Muscle of leg (tissue), 11 donors: ENCODE data around the gene SCLT1. TPM values are rescaled to one million over a fixed set of nuclear protein-coding genes. Genes with fewer than 3 reads are reported as not detected.

Experiments used
- DNase-seq: peaks from one replicate; pipeline ENCODE4 v3.0.0; 2013
- H3K27ac ChIP-seq: one replicate; pipeline ENCODE4 v1.5.1; 2013; ENCODE audit warnings: mild to moderate bottlenecking, low read length, control low read depth
- H3K27me3 ChIP-seq: one replicate; pipeline ENCODE4 v1.6.1; 2013; ENCODE audit warnings: low read length; ENCODE audit not compliant: control insufficient read depth, insufficient read depth
- H3K36me3 ChIP-seq: one replicate; pipeline ENCODE4 v1.6.1; 2013; ENCODE audit warnings: low read length; ENCODE audit not compliant: control insufficient read depth, insufficient read depth
- H3K4me1 ChIP-seq: one replicate; pipeline ENCODE4 v1.6.1; 2013; ENCODE audit warnings: low read length; ENCODE audit not compliant: control insufficient read depth, insufficient read depth
- H3K4me3 ChIP-seq: one replicate; pipeline ENCODE4 v1.5.1; 2013; ENCODE audit warnings: low read length, control low read depth
- H3K9me3 ChIP-seq: replicated peaks from 2 replicates; pipeline ENCODE4 v1.6.1; 2013; ENCODE audit warnings: low read depth, low read length; ENCODE audit not compliant: control insufficient read depth
- WGBS: methylation state at CpG from one replicate; pipeline ENCODE4 v1.1.5; 2013; ENCODE audit warnings: missing lambda C conversion rate; ENCODE audit not compliant: insufficient coverage; 5-methylcytosine and 5-hydroxymethylcytosine counted together
- polyA plus RNA-seq, 8 donors: library from polyadenylated mRNA; unstranded; fragments of 120-200 nt; gene quantifications; one replicate each; pipeline versions ENCODE4 v1.2.1 to v1.2.3, GENCODE V29; 2013; ENCODE audit warnings: inconsistent platforms in 1 of 8, low replicate concordance in 1 of 8; ENCODE audit not compliant: insufficient read length in 8 of 8, insufficient read depth in 1 of 8
- total RNA-seq: library from RNA; stranded (reverse); fragments of 120-200 nt; gene quantifications from one replicate; pipeline ENCODE4 v1.2.4, GENCODE V29; 2013

The SCLT1 gene
- total and polyA plus RNA-seq, 9 donors = 8.6 to 16.3 (median 10.8) TPM

GRCh38 chr4:128837198-128837597 is 256.1 kb downstream of the SCLT1 start:
- Histone ChIP-seq H3K27me3 (no peaks in the 10 kb centered on the region), H3K9me3 (no peaks in the 10 kb centered on the region), H3K36me3 (peaks cover 18% of the 10 kb centered on the region), H3K4me3 (no peak overlapping the region), H3K4me1 (peaks cover 12% of the 10 kb centered on the region), H3K27ac (no peak overlapping the region)
- WGBS = no CpG with 5 or more reads among the region's 2 CpGs
- no peak for DNase-seq

GRCh38 chr4:128835498-128836222 is 257.7 kb downstream of the SCLT1 start:
- Histone ChIP-seq H3K36me3 (peaks cover 21% of the 10 kb centered on the region), H3K4me1 (peaks cover 21% of the 10 kb centered on the region), H3K4me3 (no peak overlapping the region), H3K9me3 (no peaks in the 10 kb centered on the region), H3K27ac (peak overlapping the region; percentile 30), H3K27me3 (no peaks in the 10 kb centered on the region)
- peak; percentile 62 for DNase-seq
- WGBS = 45% methylated on average over 4 of the region's 8 CpGs

Other genes starting within 250 kb of the SCLT1 start
- 5.7 TPM for gene C4orf33, start 2.6 kb upstream of the SCLT1 start, total RNA-seq
- 1 to 10 TPM; 4.4 to 8.8 (median 7.2) TPM for gene C4orf33, start 2.6 kb upstream of the SCLT1 start, polyA plus RNA-seq